HCT116 (cell line): Measurements from ENCODE around the gene LRRFIP1. TPM values are rescaled to one million over a fixed set of nuclear protein-coding genes. Genes with fewer than 3 reads are reported as not detected.

ENCODE experiments used
- ATAC-seq: fragments of 200-7000 bp; cut with Tn5 transposase; 2 replicates; pipeline ENCODE4 v1.9.1; 2020; ENCODE audit warnings: mild to moderate bottlenecking, moderate library complexity
- BruUV-seq: library from RNA; stranded (reverse); fragments of 400-500 nt; replicated peaks from 2 replicates; lab custom pipeline; 2021; lab: Mats Ljungman, UMichigan
- CTCF ChIA-PET: fragments of 300-600 bp; sonication (Branson Sonifier 250); formaldehyde crosslinking; loops from one replicate; lab custom pipeline; 2021; ENCODE audit warnings: antibody characterized with exemption; lab: Charles Lee
- POLR2A ChIA-PET: fragments of 300-600, 350-600 bp; sonication (Branson Sonifier 250); formaldehyde crosslinking; loops from one replicate; lab custom pipeline; 2021; ENCODE audit warnings: antibody characterized with exemption; lab: Charles Lee
- RAD21 ChIA-PET, 2 experiments: fragments of 300-600 bp; sonication (Branson Sonifier 250); formaldehyde crosslinking; loops; one replicate each; lab custom pipeline; 2023; ENCODE audit warnings: low total read pairs in 2 of 2; ENCODE audit not compliant: uncharacterized antibody in 2 of 2, unreplicated experiment in 2 of 2, low non-redundant PET in 1 of 2; lab: Charles Lee
- DNase-seq: peaks from one replicate; pipeline ENCODE4 v3.0.0-alpha.2; 2010; ENCODE audit warnings: low read depth, low spot score
- H2AFZ ChIP-seq: fragments of 200-600 bp; shearing (Covaris generic), sonication (generic); 2 replicates; pipeline ENCODE4 v1.6.1; 2017; ENCODE audit warnings: low read depth, mixed run types, mixed read lengths, antibody characterized with exemption, low read length; ENCODE audit not compliant: poor library complexity, severe bottlenecking
- H3K27ac ChIP-seq: 2 replicates; pipeline ENCODE4 v1.5.1; 2012; ENCODE audit warnings: low read depth, low read length
- H3K27me3 ChIP-seq: fragments of 200-600 bp; sonication (generic); 2 replicates; pipeline ENCODE4 v1.6.1; 2016; ENCODE audit warnings: mixed run types, low read length, mixed read lengths; ENCODE audit not compliant: insufficient read depth
- H3K36me3 ChIP-seq, 2 experiments: fragments of 200-500 bp in 1 of 2; fragments of 200-600 bp in 1 of 2; sonication (Bioruptor generic) in 1 of 2; sonication (generic) in 1 of 2; 2 replicates each; pipeline versions ENCODE4 v1.5.1 to v1.6.1; 2014 to 2016; ENCODE audit warnings: low read length in 2 of 2, inconsistent platforms in 1 of 2, mixed read lengths in 1 of 2, mixed run types in 1 of 2; ENCODE audit not compliant: insufficient read depth in 2 of 2, control insufficient read depth in 1 of 2
- H3K4me1 ChIP-seq, 2 experiments: fragments of 200-600 bp in 1 of 2; sonication (generic) in 1 of 2; 2 replicates each; pipeline versions ENCODE4 v1.5.1 to v1.6.1; 2012 to 2017; ENCODE audit warnings: low read length in 2 of 2, inconsistent platforms in 1 of 2, mild to moderate bottlenecking in 1 of 2, mixed read lengths in 1 of 2, mixed run types in 1 of 2, moderate library complexity in 1 of 2; ENCODE audit not compliant: insufficient read depth in 2 of 2, control insufficient read depth in 1 of 2
- H3K4me2 ChIP-seq: fragments of 200-600 bp; sonication (generic); 2 replicates; pipeline ENCODE4 v1.6.1; 2017; ENCODE audit warnings: mixed run types, low read length, mixed read lengths
- H3K4me3 ChIP-seq, 2 experiments: fragments of 200-600 bp in 1 of 2; sonication (generic) in 1 of 2; replicated peaks in 1 of 2; 2 replicates each; pipeline ENCODE4 v1.5.1; 2011 to 2016; ENCODE audit warnings: low read length in 2 of 2, control low read depth in 1 of 2, low read depth in 1 of 2, mild to moderate bottlenecking in 1 of 2, mixed read lengths in 1 of 2, mixed run types in 1 of 2
- H3K79me2 ChIP-seq: fragments of 200-600 bp; sonication (generic); 2 replicates; pipeline ENCODE4 v1.6.1; 2017; ENCODE audit warnings: mild to moderate bottlenecking, mixed run types, low read length, moderate library complexity, mixed read lengths; ENCODE audit not compliant: insufficient read depth
- H3K9ac ChIP-seq: fragments of 200-600 bp; sonication (generic); 2 replicates; pipeline ENCODE4 v1.6.1; 2016; ENCODE audit warnings: low read length, mixed read lengths
- H3K9me2 ChIP-seq: fragments of 200-600 bp; sonication (generic), shearing (Covaris generic); 2 replicates; pipeline ENCODE4 v1.6.1; 2017; ENCODE audit warnings: mixed run types, mild to moderate bottlenecking, moderate library complexity; ENCODE audit not compliant: insufficient read depth
- H3K9me3 ChIP-seq, 2 experiments: fragments of 200-500 bp in 1 of 2; fragments of 200-600 bp in 1 of 2; sonication (Bioruptor generic) in 1 of 2; sonication (generic) in 1 of 2; 2 replicates each; pipeline ENCODE4 v1.6.1; 2014 to 2017; ENCODE audit warnings: low read length in 2 of 2, mixed read lengths in 2 of 2, inconsistent platforms in 1 of 2, low read depth in 1 of 2, mild to moderate bottlenecking in 1 of 2, mixed run types in 1 of 2, moderate library complexity in 1 of 2; ENCODE audit not compliant: control insufficient read depth in 1 of 2, insufficient read depth in 1 of 2
- H4K20me1 ChIP-seq: fragments of 200-600 bp; sonication (generic), shearing (Covaris generic); 2 replicates; pipeline ENCODE4 v1.6.1; 2017; ENCODE audit warnings: mixed run types, mild to moderate bottlenecking, moderate library complexity; ENCODE audit not compliant: insufficient read depth
- EGR1 ChIP-seq: IDR thresholded peaks from 2 replicates; pipeline ENCODE4 v1.6.1; 2012; ENCODE audit warnings: low read depth
- ELF1 ChIP-seq: IDR thresholded peaks from 2 replicates; pipeline ENCODE4 v1.6.1; 2012; ENCODE audit warnings: low read depth, borderline replicate concordance
- POLR2AphosphoS5 ChIP-seq: IDR thresholded peaks from 2 replicates; pipeline ENCODE4 v1.6.1; 2011; ENCODE audit warnings: mild to moderate bottlenecking, low read depth, low read length, moderate library complexity
- YY1 ChIP-seq: IDR thresholded peaks from 2 replicates; pipeline ENCODE4 v1.6.1; 2011; ENCODE audit warnings: low read length, low read depth, moderate library complexity, mild to moderate bottlenecking; ENCODE audit not compliant: insufficient replicate concordance; ENCODE audit errors: extremely low read depth
- ZBTB33 ChIP-seq: IDR thresholded peaks from 2 replicates; pipeline ENCODE4 v1.6.1; 2011; ENCODE audit warnings: mild to moderate bottlenecking, low read length, moderate library complexity; ENCODE audit not compliant: insufficient replicate concordance; ENCODE audit errors: extremely low read depth
- intact Hi-C: fragments of 100-400 bp; cut with micrococcal nuclease; formaldehyde crosslinking; loops from 2 replicates; pipeline ENCODE4 v1.10.0; 2022
- total RNA-seq: library from RNA; stranded (reverse); gene quantifications from one replicate; pipeline ENCODE4 v1.2.1, GENCODE V29; 2021; ENCODE audit not compliant: unreplicated experiment
- TF ChIP-seq, protein P1 (sequence below): IDR thresholded peaks from 2 replicates; pipeline ENCODE4 v1.6.1; 2012; ENCODE audit warnings: low read depth

The LRRFIP1 gene
- total RNA-seq, 1 experiment from 2014 or later, result 76.9 TPM

DNA sequence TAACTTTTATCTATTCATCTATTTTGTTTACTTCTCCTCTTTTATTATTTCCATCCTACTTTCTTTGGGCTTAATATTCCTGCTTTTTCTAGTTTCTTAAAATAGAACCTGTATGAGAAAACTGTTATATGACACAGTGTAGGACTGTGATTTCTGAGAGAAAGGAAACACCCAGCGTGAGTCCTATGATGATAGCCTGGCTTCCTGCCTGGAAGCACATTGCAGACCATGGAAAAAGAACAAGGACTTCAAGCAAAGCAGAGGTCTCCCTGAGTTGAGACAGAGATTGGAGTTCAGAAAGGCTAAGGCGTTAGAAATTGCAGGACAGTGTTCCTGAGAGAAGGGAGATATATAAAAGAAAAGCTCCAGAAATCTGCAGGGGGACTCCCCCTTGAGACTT lies 178.9 kb downstream of the LRRFIP1 start:
- Histone ChIP-seq H3K27ac (no peak overlapping the region), H3K9me3 (no peaks in the 10 kb centered on the region), H3K4me1 (no peaks in the 10 kb centered on the region), H3K79me2 (no peaks in the 10 kb centered on the region), H3K36me3 (no peaks in the 10 kb centered on the region), H2AFZ (no peak overlapping the region), H3K4me2 (no peak overlapping the region), H3K9ac (no peak overlapping the region), H4K20me1 (no peaks in the 10 kb centered on the region), H3K4me3 (no peak overlapping the region), H3K9me2 (no peaks in the 10 kb centered on the region), H3K27me3 (0 out of 2 replicates have a peak, but pooled peaks cover 4% of the 10 kb centered on the region)
- no peak for TF ChIP-seq EGR1
- no peak for TF ChIP-seq ELF1
- BruUV-seq, result no TSS peak
- ATAC-seq, result no peak
- no peak for DNase-seq
- POLR2A ChIA-PET, result no interaction called here
- intact Hi-C loops, result no loop called here
- CTCF ChIA-PET, result no interaction called here
- RAD21 ChIA-PET, result no interaction called here

- RAD21 ChIA-PET, result no interaction called here
- Histone ChIP-seq H3K27ac (no peak overlapping the region), H2AFZ (no peak overlapping the region), H3K79me2 (no peaks in the 10 kb centered on the region), H3K4me1 (no peaks in the 10 kb centered on the region), H3K27me3 (no peaks in the 10 kb centered on the region), H3K9me2 (no peaks in the 10 kb centered on the region), H3K4me2 (no peak overlapping the region), H3K4me3 (no peak overlapping the region), H3K9me3 (no peaks in the 10 kb centered on the region), H3K36me3 (no peaks in the 10 kb centered on the region), H3K9ac (no peak overlapping the region), H4K20me1 (no peaks in the 10 kb centered on the region)
- CTCF ChIA-PET, result no interaction called here
- ATAC-seq (no peak), DNase-seq (no peak)
- TF ChIP-seq, protein P1, sequence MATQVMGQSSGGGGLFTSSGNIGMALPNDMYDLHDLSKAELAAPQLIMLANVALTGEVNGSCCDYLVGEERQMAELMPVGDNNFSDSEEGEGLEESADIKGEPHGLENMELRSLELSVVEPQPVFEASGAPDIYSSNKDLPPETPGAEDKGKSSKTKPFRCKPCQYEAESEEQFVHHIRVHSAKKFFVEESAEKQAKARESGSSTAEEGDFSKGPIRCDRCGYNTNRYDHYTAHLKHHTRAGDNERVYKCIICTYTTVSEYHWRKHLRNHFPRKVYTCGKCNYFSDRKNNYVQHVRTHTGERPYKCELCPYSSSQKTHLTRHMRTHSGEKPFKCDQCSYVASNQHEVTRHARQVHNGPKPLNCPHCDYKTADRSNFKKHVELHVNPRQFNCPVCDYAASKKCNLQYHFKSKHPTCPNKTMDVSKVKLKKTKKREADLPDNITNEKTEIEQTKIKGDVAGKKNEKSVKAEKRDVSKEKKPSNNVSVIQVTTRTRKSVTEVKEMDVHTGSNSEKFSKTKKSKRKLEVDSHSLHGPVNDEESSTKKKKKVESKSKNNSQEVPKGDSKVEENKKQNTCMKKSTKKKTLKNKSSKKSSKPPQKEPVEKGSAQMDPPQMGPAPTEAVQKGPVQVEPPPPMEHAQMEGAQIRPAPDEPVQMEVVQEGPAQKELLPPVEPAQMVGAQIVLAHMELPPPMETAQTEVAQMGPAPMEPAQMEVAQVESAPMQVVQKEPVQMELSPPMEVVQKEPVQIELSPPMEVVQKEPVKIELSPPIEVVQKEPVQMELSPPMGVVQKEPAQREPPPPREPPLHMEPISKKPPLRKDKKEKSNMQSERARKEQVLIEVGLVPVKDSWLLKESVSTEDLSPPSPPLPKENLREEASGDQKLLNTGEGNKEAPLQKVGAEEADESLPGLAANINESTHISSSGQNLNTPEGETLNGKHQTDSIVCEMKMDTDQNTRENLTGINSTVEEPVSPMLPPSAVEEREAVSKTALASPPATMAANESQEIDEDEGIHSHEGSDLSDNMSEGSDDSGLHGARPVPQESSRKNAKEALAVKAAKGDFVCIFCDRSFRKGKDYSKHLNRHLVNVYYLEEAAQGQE, result no peak
- TF ChIP-seq YY1 (no peak), POLR2AphosphoS5 (no peak), ZBTB33 (no peak)
- intact Hi-C loops, result no loop called here
- POLR2A ChIA-PET, result no interaction called here
- no TSS peak for BruUV-seq
Measured at GRCh38 chr2:237815637-237816036, 188.2 kb downstream of the LRRFIP1 start.
